ENCODE data around the gene LACTBL1.

Gene LACTBL1

DNA sequence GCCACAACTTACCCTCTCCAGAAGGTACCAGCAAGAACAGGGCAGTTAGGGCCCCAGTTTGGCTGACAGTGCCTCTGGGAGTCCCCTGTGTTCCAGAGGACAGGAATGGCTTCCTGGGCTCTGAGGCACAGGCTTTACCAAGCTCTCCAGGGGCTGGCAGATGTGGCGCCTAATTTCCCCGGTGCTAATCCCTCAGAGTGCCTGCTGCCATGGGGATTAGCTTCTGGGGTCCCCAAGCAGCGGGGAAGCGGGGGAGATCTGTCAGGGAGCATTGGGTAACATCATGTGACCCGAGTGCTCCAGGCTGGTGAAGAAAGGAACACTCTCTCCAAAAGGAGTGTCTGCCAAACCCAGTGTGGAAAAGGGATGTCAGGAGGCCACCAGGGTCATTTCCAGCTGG, at the start of gene LACTBL1:
Gene LACTBL1, minus strand, starts transcription at position 107 of the 400 bp plus-strand sequence. CDS start 550 bp downstream, outside the sequence.
- TF ChIP-seq TEAD4 (IDR thresholded peaks at IDR 0.05) (no peak), NFIC (IDR thresholded peaks at IDR 0.05) (no peak), CEBPB (IDR thresholded peaks at IDR 0.05) (no peak), RAD21 (IDR thresholded peaks at IDR 0.05; ENCODE audit: low read depth) (no peak), FOXM1 (IDR thresholded peaks at IDR 0.05; ENCODE audit: borderline replicate concordance, low read depth) (no peak)
- TF ChIP-seq, protein P1, sequence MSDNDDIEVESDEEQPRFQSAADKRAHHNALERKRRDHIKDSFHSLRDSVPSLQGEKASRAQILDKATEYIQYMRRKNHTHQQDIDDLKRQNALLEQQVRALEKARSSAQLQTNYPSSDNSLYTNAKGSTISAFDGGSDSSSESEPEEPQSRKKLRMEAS (IDR thresholded peaks at IDR 0.05): no peak

GRCh38 chr1:23021834-23022233, 49.2 kb upstream of the LACTBL1 start:
- TF ChIP-seq USF1 (IDR thresholded peaks at IDR 0.05) (no peak), NFIC (IDR thresholded peaks at IDR 0.05) (no peak), FOXM1 (IDR thresholded peaks at IDR 0.05; ENCODE audit: borderline replicate concordance, low read depth) (no peak), TCF12 (IDR thresholded peaks at IDR 0.05; ENCODE audit: low read depth) (no peak), RAD21 (IDR thresholded peaks at IDR 0.05; ENCODE audit: low read depth) (no peak), REST (IDR thresholded peaks at IDR 0.05; ENCODE audit: low read depth) (no peak), CEBPB (IDR thresholded peaks at IDR 0.05) (no peak), EP300 (IDR thresholded peaks at IDR 0.05; ENCODE audit: borderline replicate concordance) (no peak)
- TF ChIP-seq, protein P1 (IDR thresholded peaks at IDR 0.05): no peak

- TF ChIP-seq RAD21 (IDR thresholded peaks at IDR 0.05; ENCODE audit: low read depth) (no peak), FOXM1 (IDR thresholded peaks at IDR 0.05; ENCODE audit: borderline replicate concordance, low read depth) (no peak), CEBPB (IDR thresholded peaks at IDR 0.05) (no peak), TEAD4 (IDR thresholded peaks at IDR 0.05) (no peak), USF1 (IDR thresholded peaks at IDR 0.05) (no peak), CREB1 (IDR thresholded peaks at IDR 0.05; ENCODE audit: low read depth) (no peak), YY1 (IDR thresholded peaks at IDR 0.05; ENCODE audit: low read depth) (no peak), REST (IDR thresholded peaks at IDR 0.05; ENCODE audit: low read depth) (no peak), EP300 (IDR thresholded peaks at IDR 0.05; ENCODE audit: borderline replicate concordance) (no peak), ZBTB7A (IDR thresholded peaks at IDR 0.05; ENCODE audit: low read depth) (no peak), TCF12 (IDR thresholded peaks at IDR 0.05; ENCODE audit: low read depth) (no peak), EGR1 (IDR thresholded peaks at IDR 0.05) (no peak)
- TF ChIP-seq, protein P1 (IDR thresholded peaks at IDR 0.05): no peak
Measured at GRCh38 chr1:23020706-23021405, 48.2 kb upstream of the LACTBL1 start.

GRCh38 chr1:23019863-23020625, 47.4 kb upstream of the LACTBL1 start:
- TF ChIP-seq YY1 (IDR thresholded peaks at IDR 0.05; ENCODE audit: low read depth) (peak; percentile 24; the same call in 1 of the 2 replicates), ZBTB7A (IDR thresholded peaks at IDR 0.05; ENCODE audit: low read depth) (peak; percentile 97), TCF12 (IDR thresholded peaks at IDR 0.05; ENCODE audit: low read depth) (no peak)

DNA sequence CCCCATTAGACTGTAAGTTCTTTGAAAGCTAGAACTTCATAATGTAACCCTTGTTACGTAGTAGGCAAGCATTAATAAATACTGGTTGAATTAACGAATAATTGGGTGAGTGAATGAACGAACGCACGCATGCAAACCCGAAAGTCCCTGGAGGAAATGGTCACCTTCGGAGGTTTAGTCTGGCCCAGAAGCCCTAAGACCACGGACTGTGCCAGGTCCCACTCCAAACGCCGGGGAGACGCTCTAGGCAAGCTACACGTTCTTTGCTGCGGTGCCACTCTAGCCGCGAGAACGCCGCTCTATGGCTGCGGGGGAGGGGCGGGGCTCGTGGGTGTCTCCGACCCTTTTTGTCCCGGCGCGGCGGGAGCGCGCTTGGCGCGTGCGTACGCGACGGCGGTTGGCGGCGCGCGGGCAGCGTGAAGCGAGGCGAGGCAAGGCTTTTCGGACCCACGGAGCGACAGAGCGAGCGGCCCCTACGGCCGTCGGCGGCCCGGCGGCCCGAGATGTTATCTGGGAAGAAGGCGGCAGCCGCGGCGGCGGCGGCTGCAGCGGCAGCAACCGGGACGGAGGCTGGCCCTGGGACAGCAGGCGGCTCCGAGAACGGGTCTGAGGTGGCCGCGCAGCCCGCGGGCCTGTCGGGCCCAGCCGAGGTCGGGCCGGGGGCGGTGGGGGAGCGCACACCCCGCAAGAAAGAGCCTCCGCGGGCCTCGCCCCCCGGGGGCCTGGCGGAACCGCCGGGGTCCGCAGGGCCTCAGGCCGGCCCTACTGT, 46.6 kb upstream of the LACTBL1 start, which contains the start of gene KDM1A:
Gene KDM1A, plus strand, starts transcription at position 375 of the 769 bp plus-strand sequence. Its CDS starts 129 bp downstream, at position 504.
- TF ChIP-seq NFIC (IDR thresholded peaks at IDR 0.05) (peak; percentile 71), EP300 (IDR thresholded peaks at IDR 0.05; ENCODE audit: borderline replicate concordance) (peak; percentile 61), EGR1 (IDR thresholded peaks at IDR 0.05) (peak; percentile 82), TCF12 (IDR thresholded peaks at IDR 0.05; ENCODE audit: low read depth) (peak; percentile 83), CEBPB (IDR thresholded peaks at IDR 0.05) (no peak), REST (IDR thresholded peaks at IDR 0.05; ENCODE audit: low read depth) (no peak), FOXM1 (IDR thresholded peaks at IDR 0.05; ENCODE audit: borderline replicate concordance, low read depth) (0 out of 2 replicates have a peak, but pooled peaks have one; percentile 29), TAF1 (IDR thresholded peaks at IDR 0.05; ENCODE audit: low read depth) (peak; percentile 98), YY1 (IDR thresholded peaks at IDR 0.05; ENCODE audit: low read depth) (peak; percentile 77; the same call in 1 of the 2 replicates), RAD21 (IDR thresholded peaks at IDR 0.05; ENCODE audit: low read depth) (no peak; the same call in 1 of the 2 replicates), CREB1 (IDR thresholded peaks at IDR 0.05; ENCODE audit: low read depth) (0 out of 2 replicates have a peak, but pooled peaks have one; percentile 39), TEAD4 (IDR thresholded peaks at IDR 0.05) (peak; percentile 69), USF1 (IDR thresholded peaks at IDR 0.05) (peak; percentile 66)
- TF ChIP-seq, protein P1 (IDR thresholded peaks at IDR 0.05): peak; percentile 94

Data from Ishikawa (cell line).